ENCODE results near the gene COPG1. TPM values are rescaled to one million over a fixed set of nuclear protein-coding genes. Genes with fewer than 3 reads are reported as not detected.

COPG1 gene
- total and polyA plus RNA-seq, 9 donors: 49.2 to 147 (median 115) TPM

DNA sequence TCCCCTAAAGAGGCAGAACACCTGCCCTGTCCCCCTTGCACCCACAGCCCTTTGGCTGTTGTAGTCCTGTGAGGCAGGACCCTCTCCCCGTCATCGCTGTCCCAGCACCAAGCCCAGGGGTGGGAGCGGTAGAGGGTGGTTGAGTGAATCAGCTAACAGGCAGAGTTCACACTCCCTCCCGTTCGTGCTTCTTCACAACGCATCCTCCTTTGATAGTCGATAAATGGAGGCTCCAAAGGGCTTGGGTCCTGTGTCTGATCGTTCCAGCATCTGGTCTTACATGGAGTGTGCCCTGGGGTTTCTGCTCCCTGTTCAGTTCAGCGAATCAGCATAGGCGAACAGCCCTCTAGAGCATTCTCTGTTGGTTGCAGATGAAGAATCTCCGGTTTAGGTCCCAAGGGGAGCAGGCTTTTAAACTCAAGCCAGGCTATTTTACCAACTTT is 28.4 kb downstream of the COPG1 start:
- Histone ChIP-seq H3K4me3 (no peak overlapping the region), H3K4me1 (ENCODE audit: insufficient read depth) (peaks cover 2% of the 10 kb centered on the region), H3K27ac (peak overlapping the region; percentile 81 to 92), H3K27me3 (no peaks in the 10 kb centered on the region), H3K36me3 (no peaks in the 10 kb centered on the region), H3K9me3 (no peaks in the 10 kb centered on the region)
- intact Hi-C loops (cut with DNase I): loop anchor here in 2 of 4 donors (2.0 to 5.0 kb wide), 2 partner anchors 37 to 39 kb away; a partner anchor contains a TSS
- 53 to 69% (median 56%) methylated on average over 11 of the region's 11 CpGs for WGBS, 3 donors
- TF ChIP-seq, protein P1, sequence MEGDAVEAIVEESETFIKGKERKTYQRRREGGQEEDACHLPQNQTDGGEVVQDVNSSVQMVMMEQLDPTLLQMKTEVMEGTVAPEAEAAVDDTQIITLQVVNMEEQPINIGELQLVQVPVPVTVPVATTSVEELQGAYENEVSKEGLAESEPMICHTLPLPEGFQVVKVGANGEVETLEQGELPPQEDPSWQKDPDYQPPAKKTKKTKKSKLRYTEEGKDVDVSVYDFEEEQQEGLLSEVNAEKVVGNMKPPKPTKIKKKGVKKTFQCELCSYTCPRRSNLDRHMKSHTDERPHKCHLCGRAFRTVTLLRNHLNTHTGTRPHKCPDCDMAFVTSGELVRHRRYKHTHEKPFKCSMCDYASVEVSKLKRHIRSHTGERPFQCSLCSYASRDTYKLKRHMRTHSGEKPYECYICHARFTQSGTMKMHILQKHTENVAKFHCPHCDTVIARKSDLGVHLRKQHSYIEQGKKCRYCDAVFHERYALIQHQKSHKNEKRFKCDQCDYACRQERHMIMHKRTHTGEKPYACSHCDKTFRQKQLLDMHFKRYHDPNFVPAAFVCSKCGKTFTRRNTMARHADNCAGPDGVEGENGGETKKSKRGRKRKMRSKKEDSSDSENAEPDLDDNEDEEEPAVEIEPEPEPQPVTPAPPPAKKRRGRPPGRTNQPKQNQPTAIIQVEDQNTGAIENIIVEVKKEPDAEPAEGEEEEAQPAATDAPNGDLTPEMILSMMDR (IDR thresholded peaks at IDR 0.05): no peak
- TF ChIP-seq POLR2A (IDR thresholded peaks at IDR 0.05) (no peak), EP300 (IDR thresholded peaks at IDR 0.05) (no peak)
- DNase-seq: peak in 4 of 5 donors; percentile 17 to 40 (median 36)

DNA sequence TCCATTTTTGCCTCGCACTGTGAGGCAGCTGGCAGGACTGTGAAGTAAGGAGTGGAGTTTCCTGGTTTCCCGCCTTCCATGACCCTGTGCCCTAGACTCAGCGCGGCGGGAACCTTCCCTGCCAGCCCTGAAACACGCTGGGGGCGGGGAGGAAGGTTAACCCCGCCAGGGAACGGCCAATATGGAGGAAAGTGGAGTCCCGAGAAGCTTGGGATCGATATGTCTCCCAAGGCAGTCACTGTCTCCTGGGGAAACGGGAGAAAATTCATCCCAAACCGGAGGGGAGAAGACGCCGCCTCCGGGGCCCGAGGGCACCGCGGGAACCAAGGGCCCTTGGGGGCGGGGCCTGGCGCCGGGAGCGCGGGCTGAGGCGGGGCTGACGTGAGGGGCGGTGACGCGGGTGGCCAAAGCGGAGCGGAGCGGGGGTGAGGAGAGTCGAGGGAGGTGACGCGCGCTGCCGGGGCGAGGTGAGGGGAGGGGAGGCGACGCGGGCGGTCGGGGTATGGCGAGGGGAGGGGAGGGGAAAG is 29.1 kb downstream of the COPG1 start, which contains the start of gene HMCES:
HMCES (plus strand) TSS at position 432 of the 527 bp plus-strand sequence. CDS start 863 bp downstream, outside the sequence.
- 0 to 1% (median 0%) methylated on average over 30 to 44 of the region's 44 CpGs for WGBS, 3 donors
- intact Hi-C loops (cut with DNase I): loop anchor here in 2 of 4 donors (2.0 to 5.0 kb wide), 2 partner anchors 36 to 39 kb away; a partner anchor contains a TSS

DNA sequence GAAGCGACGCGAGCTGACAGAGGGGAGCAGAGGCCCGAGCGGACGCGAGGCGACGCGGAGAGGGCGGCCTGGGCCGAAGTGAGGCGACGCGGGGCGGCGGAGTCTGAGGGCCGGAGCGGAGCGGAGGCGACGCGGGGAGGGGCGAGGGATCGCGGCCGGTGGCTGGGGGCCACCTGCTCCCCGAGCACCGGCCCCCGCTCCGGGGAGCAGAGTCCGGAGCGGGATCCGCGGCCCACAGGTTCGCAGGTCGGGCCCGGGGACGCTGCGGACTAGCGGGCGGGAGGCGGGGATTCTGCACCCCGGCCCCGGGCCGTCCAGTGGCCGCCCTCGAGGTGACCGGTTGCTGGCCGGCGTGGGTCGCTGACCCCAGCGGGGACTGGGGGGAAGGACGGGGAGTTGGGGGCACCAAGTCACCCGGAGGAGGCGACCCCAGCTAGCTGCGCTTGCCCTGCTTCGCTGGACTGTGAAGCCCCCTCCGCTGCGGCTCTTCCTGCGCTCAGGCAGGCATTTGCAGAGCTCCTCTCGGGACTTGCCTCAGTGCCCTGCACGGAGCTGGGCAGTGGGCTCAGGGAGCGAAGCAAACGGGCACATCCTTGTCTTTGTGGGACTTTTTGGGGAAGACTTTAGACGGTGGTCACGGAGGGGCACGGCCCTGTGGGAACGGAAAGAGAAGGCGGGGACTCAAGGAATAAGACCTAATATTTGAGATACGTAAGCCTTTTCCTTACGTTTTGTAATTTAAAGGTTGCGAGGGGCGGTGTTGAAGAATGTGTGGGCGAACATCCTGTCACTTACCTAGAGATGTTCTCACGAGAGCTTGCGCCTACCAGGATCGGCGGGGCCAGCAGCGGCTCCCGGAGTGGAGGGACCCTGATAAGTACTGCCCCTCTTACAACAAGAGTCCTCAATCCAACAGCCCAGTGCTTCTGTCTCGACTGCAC is 29.8 kb downstream of the COPG1 start:
- no peaks in the 10 kb centered on the region for H3K36me3 ChIP-seq
- H3K27me3 ChIP-seq: no peaks in the 10 kb centered on the region
- TF ChIP-seq, protein P1 (IDR thresholded peaks at IDR 0.05): no peak
- TF ChIP-seq POLR2A (IDR thresholded peaks at IDR 0.05) (no peak), EP300 (IDR thresholded peaks at IDR 0.05) (no peak)
- H3K4me1 ChIP-seq (ENCODE audit: insufficient read depth): peaks cover 2% of the 10 kb centered on the region
- 0 to 1% (median 1%) methylated on average over 57 to 82 of the region's 82 CpGs for WGBS, 3 donors
- intact Hi-C loops (cut with DNase I): loop anchor here in 3 of 4 donors (1.0 to 5.0 kb wide), 3 partner anchors 36 to 38 kb away; a partner anchor contains a TSS
- peak overlapping the region; percentile 76 for H3K4me3 ChIP-seq
- H3K9me3 ChIP-seq: no peaks in the 10 kb centered on the region
- peak overlapping the region; percentile 81 to 92 for H3K27ac ChIP-seq
- DNase-seq: peak; percentile 34 to 64 (median 51)

More for the DNA sequence above, 29.1 kb downstream of the COPG1 start, which contains the start of gene HMCES:
- peak within 1 kb of the TSS; percentile 81 to 92 for H3K27ac ChIP-seq
- peak; percentile 66 for TF ChIP-seq POLR2A (IDR thresholded peaks at IDR 0.05)
- TF ChIP-seq, protein P1 (IDR thresholded peaks at IDR 0.05): no peak
- DNase-seq: peak; percentile 92 to 95 (median 94)
- no peaks in the 10 kb centered on the region for H3K27me3 ChIP-seq
- H3K4me3 ChIP-seq: peak within 1 kb of the TSS; percentile 76
- H3K9me3 ChIP-seq: no peaks in the 10 kb centered on the region
- H3K4me1 ChIP-seq (ENCODE audit: insufficient read depth): peaks cover 2% of the 10 kb centered on the region
- H3K36me3 ChIP-seq: no peaks in the 10 kb centered on the region

DNA sequence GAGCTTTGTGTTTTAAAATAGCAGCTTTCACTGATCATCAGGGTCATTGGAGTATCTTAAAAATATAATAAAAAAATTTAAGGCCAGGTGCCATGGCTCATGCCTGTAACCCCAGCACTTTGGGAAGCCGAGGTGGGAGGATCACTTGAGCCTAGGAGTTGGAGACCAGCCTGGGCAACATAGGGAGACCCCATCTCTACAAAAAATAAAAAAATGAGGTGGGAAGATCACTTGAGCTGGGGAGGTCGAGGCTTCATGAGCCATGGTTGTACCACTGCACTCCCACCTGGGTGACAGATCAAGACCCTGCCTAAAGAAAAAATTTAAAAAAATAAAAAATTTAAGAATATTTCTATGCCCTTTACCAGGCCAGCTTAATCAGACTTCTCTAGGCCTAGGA is 30.8 kb downstream of the COPG1 start:
- TF ChIP-seq, protein P1 (IDR thresholded peaks at IDR 0.05): no peak
- intact Hi-C loops (cut with DNase I): no loop called here
- Histone ChIP-seq H3K9me3 (no peaks in the 10 kb centered on the region), H3K27ac (peak overlapping the region in 1 of 2 donors; percentile 81), H3K4me1 (ENCODE audit: insufficient read depth) (peaks cover 2% of the 10 kb centered on the region), H3K27me3 (no peaks in the 10 kb centered on the region), H3K36me3 (no peaks in the 10 kb centered on the region), H3K4me3 (no peak overlapping the region)
- no peak for DNase-seq
- WGBS, 3 donors: 54 to 70% (median 60%) methylated on average over 2 of the region's 2 CpGs
